HG03135 (cell line): ENCODE results near the gene TRAF2.

ENCODE experiments used
- ATAC-seq: cut with Tn5 transposase; IDR thresholded peaks from one replicate; pipeline ENCODE4 v1.9.1; 2021; ENCODE audit warnings: mild to moderate bottlenecking, moderate library complexity; ENCODE audit not compliant: unreplicated experiment

The TRAF2 gene

DNA sequence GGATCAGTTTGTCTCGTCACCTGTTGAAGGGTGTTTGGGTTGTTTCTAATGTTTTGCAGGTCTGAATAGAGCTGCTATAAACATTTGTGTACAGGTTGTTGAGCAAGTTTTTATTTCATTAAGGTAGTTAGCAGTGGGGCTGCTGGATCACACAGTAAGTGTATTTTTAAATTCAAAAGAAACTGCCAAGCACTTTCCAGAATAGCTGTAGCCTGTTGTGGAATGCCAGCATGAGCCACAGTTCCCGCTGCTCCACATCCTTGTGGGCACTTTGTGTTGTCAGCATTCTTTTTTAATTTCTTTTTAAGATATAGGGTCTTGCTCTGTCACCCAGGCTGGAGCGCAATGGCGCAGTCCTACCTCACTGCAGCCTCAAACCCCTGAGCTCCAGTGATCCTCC is 43.7 kb downstream of the TRAF2 start:
- no peak for ATAC-seq

DNA sequence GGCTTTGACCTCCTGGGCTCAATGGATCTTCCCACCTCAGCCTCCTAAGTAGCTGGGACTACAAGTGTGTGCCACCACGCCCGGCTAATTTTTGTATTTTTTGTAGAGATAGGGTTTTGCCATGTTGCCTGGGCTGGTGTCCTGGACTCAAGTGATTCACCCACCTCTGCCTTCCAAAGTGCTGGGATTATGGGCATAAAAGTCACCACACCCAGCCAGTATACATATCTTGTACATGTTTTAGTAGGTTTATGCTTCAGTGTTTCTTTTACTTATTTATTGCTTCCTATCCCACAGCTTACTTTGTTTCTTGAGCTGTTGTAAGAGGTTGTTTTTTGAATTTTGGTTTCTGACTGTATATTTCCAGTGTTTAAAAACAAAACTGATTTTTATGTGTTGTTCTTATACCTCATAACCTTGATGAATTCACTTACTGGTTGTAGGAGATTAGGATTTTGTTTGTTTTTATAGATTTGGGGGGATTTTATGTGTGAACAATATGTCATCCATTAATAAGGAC is 45.4 kb downstream of the TRAF2 start:
- ATAC-seq: no peak

DNA sequence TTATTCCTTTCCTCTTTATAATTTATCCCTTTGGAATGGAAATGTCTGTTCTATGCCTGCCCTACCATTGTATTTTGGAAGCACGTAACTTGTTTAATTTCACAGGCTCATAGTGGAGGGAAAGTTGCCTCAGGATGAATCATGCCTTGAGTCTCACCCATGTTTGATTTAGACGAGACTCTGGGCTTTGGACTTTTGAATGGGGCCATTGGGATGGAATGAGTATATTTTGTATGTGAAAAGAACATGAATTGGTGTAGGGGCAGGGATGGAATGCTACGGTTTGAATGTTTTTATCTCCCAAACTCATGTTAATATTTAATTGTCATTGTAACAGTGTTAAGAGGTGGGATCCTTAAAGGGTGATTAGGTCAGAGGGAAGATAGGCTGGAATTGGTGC is 48.0 kb downstream of the TRAF2 start:
- no peak for ATAC-seq

DNA sequence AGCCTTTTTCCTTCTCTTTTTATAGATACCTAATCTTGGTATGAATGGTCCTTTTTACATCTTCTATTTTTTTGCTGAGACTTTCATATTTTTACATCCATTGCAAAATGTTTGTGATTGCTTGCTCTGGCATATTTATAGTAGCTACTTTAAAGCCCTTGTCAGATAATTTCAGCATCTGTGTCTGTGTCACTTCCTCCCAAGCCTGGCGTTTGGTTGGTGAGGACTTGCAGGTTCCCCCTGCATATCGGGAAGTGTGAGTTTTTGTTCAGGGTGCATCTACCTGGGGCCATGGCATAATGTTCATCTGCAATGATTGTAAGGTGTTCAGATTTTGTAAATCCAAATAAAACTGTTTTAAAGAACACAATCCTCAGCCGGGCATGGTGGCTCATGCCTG is 49.3 kb downstream of the TRAF2 start:
- ATAC-seq: no peak

DNA sequence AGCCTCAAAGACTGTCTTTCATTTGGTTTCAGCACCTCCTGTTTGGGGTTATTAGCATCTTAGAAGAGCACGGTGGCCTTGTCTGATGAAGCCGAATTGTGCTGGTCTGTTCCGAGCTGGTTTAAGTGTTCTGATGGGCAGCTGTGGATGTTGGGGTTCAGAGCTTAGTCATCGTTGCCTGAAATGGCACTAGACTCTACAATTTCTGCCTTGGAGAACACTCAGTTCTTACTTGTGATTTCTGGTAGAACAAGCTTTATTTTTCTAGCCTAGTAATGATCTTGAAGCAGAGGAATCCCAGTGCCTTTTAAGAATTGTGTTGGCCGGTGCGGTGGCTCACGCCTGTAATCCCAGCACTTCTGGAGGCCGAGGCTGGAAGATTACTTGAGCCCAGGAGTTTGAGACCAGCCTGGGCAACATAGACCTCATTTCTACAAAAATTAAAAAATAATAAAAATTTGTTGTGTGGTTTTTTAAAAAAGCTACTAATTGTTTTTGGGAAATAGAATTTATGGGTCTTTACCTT is 50.4 kb downstream of the TRAF2 start:
- ATAC-seq: no peak

DNA sequence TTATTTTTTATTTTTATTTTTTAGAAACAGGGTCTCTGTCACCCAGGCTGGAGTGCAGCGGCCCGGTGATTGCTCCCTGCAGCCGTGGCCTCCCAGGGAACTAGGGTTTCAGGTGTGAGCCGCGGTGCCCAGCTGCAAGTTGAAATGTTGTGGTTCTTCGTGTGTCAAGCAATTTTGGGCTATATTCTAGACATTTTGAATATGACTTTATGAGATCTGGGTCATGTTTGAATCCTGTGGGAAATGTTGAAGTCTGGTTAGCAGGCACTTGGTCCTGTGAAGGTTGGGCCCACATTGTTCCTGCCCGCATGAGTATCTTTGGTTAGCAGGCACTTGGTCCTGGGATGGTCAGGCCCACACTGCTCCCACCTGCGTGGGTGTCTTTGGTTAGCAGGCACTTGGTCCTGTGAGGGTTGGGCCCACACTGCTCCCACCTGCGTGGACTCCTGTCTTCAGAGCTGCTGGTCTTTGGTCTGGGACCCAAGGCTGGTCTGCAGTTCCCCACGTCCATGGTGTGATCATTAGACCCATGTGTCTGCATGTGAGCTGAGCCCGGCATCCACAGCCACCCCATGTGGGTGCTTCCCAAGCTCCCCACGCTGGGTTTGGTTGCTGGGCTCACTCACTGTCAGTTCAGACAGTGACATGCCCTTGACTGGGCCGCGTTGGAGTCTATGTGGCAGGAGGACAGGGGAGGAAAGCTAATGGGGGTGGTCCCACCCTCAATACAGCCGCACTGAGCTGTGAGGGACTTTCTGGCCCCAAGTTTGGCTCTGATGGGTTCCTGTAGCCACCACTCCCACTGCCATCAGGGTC is 51.1 kb downstream of the TRAF2 start:
- no peak for ATAC-seq

DNA sequence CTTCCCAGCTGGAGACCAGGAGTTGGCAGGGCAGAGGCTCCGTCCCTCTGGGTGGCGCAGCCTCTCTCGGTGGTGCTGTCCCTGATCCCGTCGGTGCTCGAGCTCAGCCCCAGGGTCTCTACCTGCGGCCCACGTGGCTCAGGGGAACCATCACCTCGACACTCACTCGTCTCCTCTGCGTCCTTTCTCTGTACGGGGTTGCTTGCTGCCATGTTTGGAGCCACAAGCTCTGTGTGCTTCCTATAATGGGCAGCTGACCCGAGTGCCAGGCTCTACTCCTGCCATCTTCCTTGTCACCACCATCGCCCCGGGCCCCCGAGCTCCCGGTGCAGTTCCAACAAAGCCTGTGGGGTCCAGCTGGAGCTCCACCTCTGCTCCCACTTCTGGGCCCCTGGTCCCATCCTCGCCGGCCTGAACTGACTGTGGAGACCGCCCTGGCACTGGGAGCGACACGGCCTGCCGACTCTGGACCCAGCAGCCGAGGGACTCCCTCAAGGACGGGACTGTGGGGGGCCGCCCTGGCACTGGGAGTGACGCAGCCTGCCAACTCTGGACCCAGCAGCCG is 53.2 kb downstream of the TRAF2 start:
- no peak for ATAC-seq

DNA sequence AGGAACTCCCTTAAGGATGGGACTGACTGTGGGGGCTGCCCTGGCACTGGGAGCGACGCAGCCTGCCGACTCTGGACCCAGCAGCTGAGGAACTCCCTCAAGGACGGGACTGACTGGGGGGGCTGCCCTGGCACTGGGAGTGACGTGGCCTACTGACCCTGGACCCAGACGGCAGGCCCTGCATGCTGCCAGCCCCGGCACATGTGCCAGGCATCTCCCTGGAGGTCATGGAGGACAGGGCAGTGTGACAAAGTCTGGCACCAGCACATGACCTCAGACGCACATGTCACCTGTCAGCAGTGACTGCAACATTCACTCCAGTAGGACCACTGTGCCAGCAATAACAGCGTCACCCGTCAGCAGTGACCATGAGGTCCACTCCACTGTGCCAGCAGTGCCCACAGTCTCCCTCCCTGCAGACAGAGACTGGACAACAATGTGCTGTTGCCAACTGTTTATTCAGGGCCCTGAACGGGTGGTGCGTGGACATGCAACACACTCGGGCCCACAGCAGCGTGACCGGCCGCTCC is 53.7 kb downstream of the TRAF2 start:
- ATAC-seq: no peak

DNA sequence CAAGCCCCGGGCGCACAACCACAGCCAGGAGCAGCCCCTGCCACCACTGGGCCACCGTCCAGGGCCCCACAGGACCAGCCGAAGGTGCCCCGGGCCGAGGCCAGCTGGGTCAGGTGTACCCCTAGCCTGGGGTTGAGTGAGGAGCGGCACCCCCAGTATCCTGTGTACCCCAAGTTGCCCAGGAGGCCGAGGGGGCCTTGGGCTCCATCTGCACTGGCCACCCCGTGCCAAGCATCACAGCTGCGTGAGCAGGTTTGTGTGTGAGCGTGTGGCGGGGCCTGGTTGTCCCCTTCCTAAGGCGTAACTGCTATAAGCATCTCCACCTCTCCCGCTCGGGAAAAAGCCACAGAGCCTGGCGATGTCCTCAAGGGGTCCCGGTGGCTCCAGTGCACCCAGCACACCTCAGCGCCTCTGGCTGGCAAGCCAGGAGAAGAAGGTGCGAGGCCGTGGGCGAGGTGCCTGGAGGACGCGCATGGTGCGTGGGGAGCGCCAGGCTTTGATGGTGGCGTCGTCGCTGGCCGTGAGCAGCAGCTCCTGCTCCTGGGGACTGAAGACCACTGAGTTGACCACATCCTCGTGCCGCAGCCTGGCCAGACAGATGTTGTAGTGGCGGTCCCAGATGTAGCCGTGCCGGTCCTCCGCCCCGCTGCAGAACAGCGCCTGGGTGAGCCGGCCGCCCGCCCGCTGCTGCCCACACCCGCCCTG is 54.4 kb downstream of the TRAF2 start:
- ATAC-seq: no peak

DNA sequence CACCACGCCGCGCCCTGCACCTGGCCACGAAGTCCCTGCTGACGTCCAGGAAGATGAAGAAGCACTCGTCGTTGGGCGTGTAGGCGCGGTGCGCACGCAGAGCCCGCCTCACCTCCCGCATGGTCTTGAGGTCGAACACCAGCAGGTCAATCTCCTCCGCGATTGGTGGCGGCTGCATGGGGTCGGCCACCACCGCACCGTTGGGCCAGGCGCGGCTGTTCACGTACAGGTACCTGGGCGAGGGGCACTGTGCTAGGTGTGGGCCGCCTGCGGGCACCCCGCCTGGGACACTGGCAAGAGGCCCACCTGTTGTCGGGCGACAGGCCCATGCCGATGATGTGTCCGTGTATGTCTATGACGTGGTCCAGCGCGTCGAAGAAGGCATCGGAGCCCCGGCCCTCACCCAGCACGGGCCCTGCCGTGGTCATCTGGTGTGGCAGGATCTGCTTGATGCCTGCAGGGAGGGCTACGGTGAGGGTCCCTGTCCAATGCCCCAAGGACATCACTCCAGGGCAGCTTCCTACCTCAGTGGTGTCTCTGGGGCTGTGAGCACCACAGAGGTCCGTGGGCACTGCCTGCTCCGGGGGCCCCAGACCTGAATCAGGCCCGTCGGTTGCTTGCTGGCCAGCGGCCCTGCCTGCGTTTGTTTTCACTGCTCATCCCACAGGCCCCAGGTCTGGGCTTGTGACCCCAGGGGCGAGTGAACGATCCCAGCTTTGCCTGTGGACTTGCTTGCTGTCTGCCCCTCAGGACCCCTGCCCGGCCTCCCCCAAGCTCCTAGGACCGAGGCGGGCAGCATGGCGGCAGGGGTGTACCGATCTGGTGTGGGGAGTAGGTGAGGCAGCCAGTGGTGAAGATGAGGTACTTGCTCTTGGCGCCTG is 55.2 kb downstream of the TRAF2 start:
- ATAC-seq: no peak

DNA sequence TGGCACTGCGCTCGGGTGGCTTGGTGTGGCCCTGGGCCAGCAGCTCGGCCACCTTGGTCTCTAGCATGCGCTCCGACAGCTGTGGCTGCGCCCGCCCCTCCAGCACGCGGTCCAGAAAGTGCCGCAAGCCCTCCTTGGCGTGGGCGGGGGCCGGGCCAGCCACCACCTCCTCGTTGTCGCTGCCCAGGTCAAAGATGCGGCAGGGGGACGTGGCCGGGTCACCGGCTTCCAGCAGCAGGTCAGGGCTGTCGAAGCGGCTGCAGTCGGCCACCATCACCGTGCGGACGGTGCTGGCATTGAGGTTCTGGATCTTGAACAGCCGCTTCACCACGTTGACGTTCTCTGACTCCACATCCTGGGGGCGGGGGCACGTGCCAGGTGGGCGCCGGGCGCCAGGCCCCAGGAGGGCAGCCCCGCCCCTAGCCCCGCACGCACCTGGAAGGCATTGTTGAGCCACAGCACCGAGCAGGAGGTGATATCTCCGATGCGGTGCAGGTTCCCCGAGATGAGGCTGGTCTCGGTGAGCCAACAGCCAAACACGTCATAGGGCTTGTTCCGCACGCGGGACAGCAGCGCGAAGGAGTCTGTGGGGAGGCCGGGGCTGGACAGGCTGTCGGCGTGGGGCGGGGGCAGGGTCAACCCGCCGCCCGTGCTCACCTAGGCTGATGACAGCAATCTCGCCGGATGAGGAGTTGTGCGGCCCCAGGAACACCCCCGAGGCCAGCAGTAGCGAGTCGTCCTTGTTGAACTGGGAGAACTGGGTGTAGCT is 56.0 kb downstream of the TRAF2 start:
- no peak for ATAC-seq

DNA sequence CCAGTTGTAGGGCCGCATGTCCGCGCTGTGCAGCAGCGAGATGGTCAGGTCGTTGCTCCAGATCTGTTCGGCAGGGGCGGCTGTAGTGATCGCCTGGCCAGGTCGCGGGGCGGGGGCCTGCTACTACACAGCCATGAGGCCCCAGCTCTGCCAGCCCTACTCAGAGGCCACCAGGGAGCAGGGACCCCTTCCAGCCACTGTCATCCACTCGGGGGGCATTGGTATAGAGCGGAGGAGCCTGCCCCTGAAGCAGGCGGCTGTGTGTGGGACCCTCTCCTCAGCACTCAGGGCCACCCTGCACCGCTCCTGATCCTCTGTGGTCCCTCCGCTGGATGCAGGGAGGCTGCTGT is 56.5 kb downstream of the TRAF2 start:
- ATAC-seq: no peak

DNA sequence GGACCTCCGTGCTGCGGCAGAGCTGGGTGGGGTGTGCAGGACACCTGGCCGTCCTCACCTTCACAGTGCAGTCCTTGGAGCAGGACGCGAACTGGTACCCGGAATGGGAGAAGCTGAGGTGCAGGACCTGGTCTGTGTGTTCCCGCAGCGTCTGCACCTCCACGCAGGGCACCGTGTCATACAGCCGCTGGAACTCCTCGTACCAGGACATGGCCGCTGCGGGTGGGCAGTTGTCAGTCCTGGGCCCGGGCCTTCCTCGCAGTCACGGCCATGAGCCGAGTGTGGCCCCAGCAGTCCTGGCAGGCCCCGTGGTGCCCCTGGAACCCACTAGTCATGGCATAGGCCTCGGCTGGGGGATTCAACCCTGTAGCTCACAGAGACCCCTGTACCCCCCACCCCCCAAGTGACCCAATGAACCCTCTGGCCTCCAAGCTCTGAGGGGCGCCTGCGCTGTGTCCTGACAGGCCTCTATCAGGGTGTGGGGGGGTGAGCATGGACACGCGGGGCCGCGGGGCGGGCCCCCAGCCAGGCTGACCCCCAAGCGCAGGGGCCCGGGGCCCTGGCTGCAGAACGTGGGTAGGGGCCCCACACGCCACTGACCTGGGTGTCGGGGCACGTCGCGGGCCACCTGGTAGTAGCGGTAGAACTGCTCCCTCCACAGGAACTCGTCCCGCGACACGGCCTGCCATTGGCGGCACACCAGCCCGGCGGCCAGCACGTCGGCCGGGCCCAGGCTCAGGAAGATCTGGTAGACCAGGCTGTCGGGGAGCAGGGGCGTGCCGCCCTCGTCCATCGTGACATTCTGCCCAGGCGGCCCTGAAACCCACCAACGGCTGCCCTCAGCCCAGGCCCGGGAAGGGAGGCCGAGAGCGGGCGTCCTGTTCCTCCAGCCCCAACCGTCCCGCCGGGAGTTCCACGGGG is 57.2 kb downstream of the TRAF2 start:
- peak; percentile 6 for ATAC-seq

DNA sequence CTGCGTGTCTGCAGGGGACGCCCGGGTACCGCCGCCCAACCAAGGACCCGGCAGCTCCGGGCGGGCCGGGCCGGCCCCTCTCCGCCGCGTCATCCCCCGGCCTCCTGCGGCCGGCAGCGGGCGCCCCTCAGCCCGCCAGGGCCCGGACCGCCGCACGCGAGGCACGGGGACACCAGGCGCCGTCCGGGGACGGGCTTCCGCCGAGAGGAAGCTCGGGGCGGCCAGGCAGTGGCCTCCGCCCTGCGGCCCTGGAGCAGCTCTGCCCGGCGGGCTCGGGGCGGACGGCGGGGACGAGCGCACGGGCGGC is 57.8 kb downstream of the TRAF2 start:
- ATAC-seq: peak; percentile 27

DNA sequence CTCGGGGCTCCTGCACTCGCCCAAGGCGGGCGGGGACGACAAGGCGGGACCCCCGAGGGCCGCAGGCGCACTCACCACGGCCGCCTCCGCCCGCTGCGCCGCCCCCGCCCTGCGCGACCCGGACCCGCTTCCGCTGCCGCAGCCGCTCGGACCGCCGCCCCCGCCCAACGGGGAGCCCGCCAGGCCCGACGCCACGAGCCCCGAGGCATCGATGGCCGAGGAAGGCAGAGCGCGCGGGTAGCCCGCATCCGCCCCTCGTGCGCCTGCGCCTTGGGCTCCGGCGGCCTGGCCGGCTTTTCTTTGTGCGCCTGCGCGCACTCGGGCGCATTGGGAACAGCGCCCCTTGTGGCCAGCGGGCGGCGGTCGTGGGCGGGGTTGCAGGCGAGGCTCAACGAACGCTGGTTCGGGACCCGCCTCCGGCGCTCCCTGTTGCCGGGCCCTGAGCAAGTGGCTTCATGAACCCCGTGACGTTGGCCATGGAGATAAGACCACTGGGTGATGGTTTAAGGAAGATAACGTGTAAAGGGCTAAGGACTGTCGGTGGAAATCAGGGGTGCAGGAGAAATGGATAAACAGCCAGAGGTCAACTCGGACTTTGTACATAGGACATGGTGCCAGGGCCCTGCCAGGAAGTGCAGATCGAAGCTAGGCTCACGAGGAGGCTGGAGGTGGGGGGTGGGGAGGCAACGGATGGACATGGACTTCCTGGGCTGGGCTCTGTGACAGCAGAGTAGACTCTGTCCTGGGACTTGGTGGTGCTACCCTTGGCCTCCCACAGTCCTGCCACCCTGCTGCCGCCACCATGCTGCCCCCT is 58.4 kb downstream of the TRAF2 start, which contains the start of the genes C8G and FBXW5:
TSS of gene C8G (plus strand) at position 725 of the 814 bp plus-strand sequence. CDS start at position 803, 78 bp downstream.
TSS of gene FBXW5 (minus strand) at position 220 of the 814 bp plus-strand sequence. CDS start 655 bp downstream, outside the sequence.
- peak; percentile 69 for ATAC-seq

DNA sequence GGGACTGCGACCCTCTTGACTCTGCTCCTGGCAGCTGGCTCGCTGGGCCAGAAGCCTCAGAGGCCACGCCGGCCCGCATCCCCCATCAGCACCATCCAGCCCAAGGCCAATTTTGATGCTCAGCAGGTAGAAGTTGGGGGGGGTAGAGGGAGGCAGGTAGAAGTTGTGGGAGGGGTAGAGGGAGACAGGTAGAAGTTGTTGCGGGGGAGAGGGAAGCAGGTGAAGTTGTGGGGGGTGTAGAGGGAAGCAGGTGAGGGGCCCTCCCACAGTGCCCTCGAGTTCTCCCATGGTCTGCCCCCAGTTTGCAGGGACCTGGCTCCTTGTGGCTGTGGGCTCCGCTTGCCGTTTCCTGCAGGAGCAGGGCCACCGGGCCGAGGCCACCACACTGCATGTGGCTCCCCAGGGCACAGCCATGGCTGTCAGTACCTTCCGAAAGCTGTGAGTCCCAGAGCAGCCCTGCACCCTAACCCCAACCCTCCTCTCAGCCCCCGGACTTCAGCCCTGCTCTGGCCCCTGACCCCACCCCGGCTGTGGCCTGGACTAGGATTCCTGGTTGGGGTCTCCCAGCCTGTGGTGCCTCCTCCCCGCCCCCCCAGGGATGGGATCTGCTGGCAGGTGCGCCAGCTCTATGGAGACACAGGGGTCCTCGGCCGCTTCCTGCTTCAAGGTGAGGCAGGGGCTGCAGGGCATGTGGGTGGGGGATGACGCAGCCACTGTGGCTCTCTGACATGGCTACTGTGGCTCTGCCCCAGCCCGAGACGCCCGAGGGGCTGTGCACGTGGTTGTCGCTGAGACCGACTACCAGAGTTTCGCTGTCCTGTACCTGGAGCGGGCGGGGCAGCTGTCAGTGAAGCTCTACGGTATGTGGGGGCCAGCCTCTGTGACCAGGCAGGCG is 59.3 kb downstream of the TRAF2 start:
- ATAC-seq: no peak
